Tibial nerve (tissue), 4 donors: ENCODE data around the gene GJB2. TPM values are rescaled to one million over a fixed set of nuclear protein-coding genes. Genes with fewer than 3 reads are reported as not detected.

ENCODE experiments used
- DNase-seq, 2 donors: peaks; one replicate each; pipeline ENCODE4 v3.0.0-alpha.2; 2019; ENCODE audit warnings: low spot score in 2 of 2
- H3K27ac ChIP-seq, 4 donors: fragments of 200-600 bp; sonication (generic) in 3 of 4; one replicate each; pipeline ENCODE4 v1.5.1; 2017 to 2019; ENCODE audit warnings: mild to moderate bottlenecking in 1 of 4
- H3K27me3 ChIP-seq, 2 donors: fragments of 200-600 bp; sonication (generic) in 1 of 2; one replicate each; pipeline versions ENCODE4 v1.5.1 to v1.6.0; 2017 to 2019
- H3K36me3 ChIP-seq, 3 donors: fragments of 200-600 bp; sonication (generic); one replicate each; pipeline ENCODE4 v1.5.1; 2018 to 2019
- H3K4me1 ChIP-seq, 4 donors: fragments of 200-600 bp; sonication (generic) in 3 of 4; one replicate each; pipeline ENCODE4 v1.5.1; 2017 to 2019
- H3K4me3 ChIP-seq, 4 donors: fragments of 200-600 bp; sonication (generic) in 3 of 4; one replicate each; pipeline ENCODE4 v1.5.1; 2017 to 2019; ENCODE audit warnings: mild to moderate bottlenecking in 1 of 4, moderate library complexity in 1 of 4
- H3K9me3 ChIP-seq, 4 donors: fragments of 200-600 bp; sonication (generic) in 3 of 4; one replicate each; pipeline ENCODE4 v1.5.1; 2017 to 2019
- CTCF ChIP-seq, 5 experiments: fragments of 200-600 bp in 3 of 5; fragments of 450-650 bp in 2 of 5; sonication (generic) in 3 of 5; IDR thresholded peaks; one replicate each; pipeline ENCODE4 v1.5.1; 2016 to 2019; ENCODE audit warnings: antibody characterized with exemption in 5 of 5, mild to moderate bottlenecking in 3 of 5, moderate library complexity in 2 of 5
- EP300 ChIP-seq, 2 donors: sonication (generic); formaldehyde crosslinking; IDR thresholded peaks; one replicate each; pipeline ENCODE4 v1.6.1; 2017; ENCODE audit warnings: antibody characterized with exemption in 2 of 2, mild to moderate bottlenecking in 1 of 2
- POLR2A ChIP-seq, 2 donors: fragments of 450-650 bp; IDR thresholded peaks; one replicate each; pipeline ENCODE4 v1.6.1; 2017; ENCODE audit warnings: antibody characterized with exemption in 2 of 2, mild to moderate bottlenecking in 2 of 2, moderate library complexity in 2 of 2
- WGBS, 2 donors: methylation state at CpG; one replicate each; pipeline ENCODE4 v1.1.5; 2018; 5-methylcytosine and 5-hydroxymethylcytosine counted together
- total RNA-seq, 4 donors: library from RNA; depleted of rRNA; stranded (reverse); fragments of >200 nt; gene quantifications; one replicate each; pipeline ENCODE4 v1.1.0, GENCODE V29; 2016

Gene GJB2
- total RNA-seq, 4 donors from 2014 or later: 0.20 to 3.3 (median 1.3) TPM

GRCh38 chr13:20171364-20171763, 21.4 kb downstream of the GJB2 start:
- Histone ChIP-seq H3K9me3 (no peaks in the 10 kb centered on the region), H3K4me1 (peaks cover 0 to 16% (median 0%) of the 10 kb centered on the region in 4 donors), H3K4me3 (no peak overlapping the region), H3K36me3 (no peaks in the 10 kb centered on the region), H3K27ac (no peak overlapping the region), H3K27me3 (no peaks in the 10 kb centered on the region)
- TF ChIP-seq POLR2A (IDR thresholded peaks at IDR 0.05) (no peak), EP300 (IDR thresholded peaks at IDR 0.05) (no peak)
- no peak for DNase-seq
- WGBS, 2 donors: 46 to 47% methylated on average over 1 of the region's 1 CpG

GRCh38 chr13:20170921-20171320, 21.8 kb downstream of the GJB2 start:
- no peak overlapping the region for H3K27ac ChIP-seq
- H3K9me3 ChIP-seq: no peaks in the 10 kb centered on the region
- 94 to 95% methylated on average over 5 of the region's 5 CpGs for WGBS, 2 donors
- H3K36me3 ChIP-seq: no peaks in the 10 kb centered on the region
- H3K4me3 ChIP-seq: no peak overlapping the region
- no peaks in the 10 kb centered on the region for H3K27me3 ChIP-seq
- peaks cover 0 to 14% (median 0%) of the 10 kb centered on the region in 4 donors for H3K4me1 ChIP-seq
- TF ChIP-seq CTCF (IDR thresholded peaks at IDR 0.05): no peak
- no peak for TF ChIP-seq POLR2A (IDR thresholded peaks at IDR 0.05)
- TF ChIP-seq EP300 (IDR thresholded peaks at IDR 0.05): no peak
- no peak for DNase-seq

GRCh38 chr13:20168396-20168795, 24.3 kb downstream of the GJB2 start:
- Histone ChIP-seq H3K4me1 (peaks cover 0 to 2% (median 0%) of the 10 kb centered on the region in 4 donors), H3K4me3 (no peak overlapping the region), H3K27me3 (peaks cover 0 to 3% of the 10 kb centered on the region in 2 donors), H3K9me3 (no peaks in the 10 kb centered on the region), H3K27ac (no peak overlapping the region), H3K36me3 (no peaks in the 10 kb centered on the region)
- WGBS, 2 donors: 74 to 83% methylated on average over 7 of the region's 7 CpGs
- no peak for DNase-seq
- TF ChIP-seq CTCF (IDR thresholded peaks at IDR 0.05) (no peak), POLR2A (IDR thresholded peaks at IDR 0.05) (no peak), EP300 (IDR thresholded peaks at IDR 0.05) (no peak)

- no peak overlapping the region for H3K27ac ChIP-seq
- no peak overlapping the region for H3K4me3 ChIP-seq
- H3K4me1 ChIP-seq: peaks cover 0 to 16% (median 5%) of the 10 kb centered on the region in 4 donors
- WGBS, 2 donors: 80 to 86% methylated on average over 11 of the region's 11 CpGs
- TF ChIP-seq CTCF (IDR thresholded peaks at IDR 0.05) (no peak), POLR2A (IDR thresholded peaks at IDR 0.05) (no peak), EP300 (IDR thresholded peaks at IDR 0.05) (no peak)
- DNase-seq: no peak
- H3K27me3 ChIP-seq: peaks cover 0 to 29% of the 10 kb centered on the region in 2 donors
- no peaks in the 10 kb centered on the region for H3K9me3 ChIP-seq
- H3K36me3 ChIP-seq: no peaks in the 10 kb centered on the region
Observed at GRCh38 chr13:20165417-20166257, 27.1 kb downstream of the GJB2 start.

GRCh38 chr13:20161951-20162300, 30.8 kb downstream of the GJB2 start:
- Histone ChIP-seq H3K36me3 (no peaks in the 10 kb centered on the region), H3K4me3 (no peak overlapping the region), H3K27ac (no peak overlapping the region), H3K27me3 (peaks cover 0 to 66% of the 10 kb centered on the region in 2 donors), H3K9me3 (no peaks in the 10 kb centered on the region), H3K4me1 (peaks cover 0 to 27% (median 7%) of the 10 kb centered on the region in 4 donors)
- TF ChIP-seq EP300 (IDR thresholded peaks at IDR 0.05) (no peak), CTCF (IDR thresholded peaks at IDR 0.05) (no peak), POLR2A (IDR thresholded peaks at IDR 0.05) (no peak)
- no peak for DNase-seq
- 53 to 62% methylated on average over 16 of the region's 16 CpGs for WGBS, 2 donors
